Measurements from ENCODE around the gene POLR1H. TPM values are rescaled to one million over a fixed set of nuclear protein-coding genes. Genes with fewer than 3 reads are reported as not detected.

The POLR1H gene
- total RNA-seq, 4 donors from 2014 or later: 12.9 to 21.0 (median 17.4) TPM

- whole genome bisulfite sequencing: 59% methylated on average over 4 of the region's 4 CpGs
- no peak overlapping the region for H3K27ac ChIP-seq (replicated peaks in 1 of 4)
- H3K9me3 ChIP-seq: no peaks in the 10 kb centered on the region
- H3K4me1 ChIP-seq: peaks cover 27 to 32% (median 31%) of the 10 kb centered on the region in 4 donors
- peaks cover 7 to 82% (median 31%) of the 10 kb centered on the region in 4 donors for H3K27me3 ChIP-seq
- no peak overlapping the region for H3K4me3 ChIP-seq
- DNase-seq (ENCODE audit: extremely low spot score): no peak
- no peaks in the 10 kb centered on the region for H3K36me3 ChIP-seq
- TF ChIP-seq POLR2A (IDR thresholded peaks at IDR 0.05; ENCODE audit: low read depth): no peak
- no peak for TF ChIP-seq POLR2AphosphoS5 (IDR thresholded peaks at IDR 0.05)
- no peak for TF ChIP-seq CTCF (IDR thresholded peaks at IDR 0.05)
- no peak for TF ChIP-seq EP300 (IDR thresholded peaks at IDR 0.05)
- intact Hi-C loops (cut with DNase I): no loop called here
Measured at GRCh38 chr6:30097902-30098768, 37.1 kb downstream of the POLR1H start.

DNA sequence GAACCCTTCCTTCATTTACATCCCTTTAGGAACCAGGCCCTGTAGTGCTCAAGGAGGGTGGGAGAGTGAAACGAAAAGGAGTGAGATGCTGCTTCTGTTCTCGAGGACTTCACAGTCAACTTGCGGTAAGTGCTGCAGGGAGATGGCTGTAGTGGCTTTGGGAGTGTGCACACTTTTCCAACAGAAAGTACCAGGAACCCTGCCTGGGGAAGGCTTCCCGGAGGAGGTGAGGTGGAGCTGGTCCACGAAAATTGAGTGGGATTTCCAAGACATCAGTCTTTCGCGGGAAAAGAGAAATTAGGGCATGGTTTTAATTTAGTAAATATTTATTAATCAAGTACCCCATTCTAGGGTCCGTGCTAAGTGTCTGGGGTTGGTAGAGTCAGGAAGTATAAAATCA lies 39.1 kb downstream of the POLR1H start:
- H3K4me3 ChIP-seq: peak overlapping the region in 1 of 4 donors; percentile 48
- H3K27ac ChIP-seq (replicated peaks in 1 of 4): no peak overlapping the region
- intact Hi-C loops (cut with DNase I): loop anchor here (5.0 kb wide), 1 partner anchor 33 kb away; the partner anchor contains the start of gene PPP1R11
- H3K36me3 ChIP-seq: no peaks in the 10 kb centered on the region
- DNase-seq (ENCODE audit: extremely low spot score): no peak
- H3K4me1 ChIP-seq: peaks cover 32 to 40% (median 37%) of the 10 kb centered on the region in 4 donors
- WGBS: 38% methylated on average over 8 of the region's 8 CpGs
- peaks cover 7 to 64% (median 31%) of the 10 kb centered on the region in 4 donors for H3K27me3 ChIP-seq
- no peaks in the 10 kb centered on the region for H3K9me3 ChIP-seq
- TF ChIP-seq POLR2A (IDR thresholded peaks at IDR 0.05; ENCODE audit: low read depth) (no peak), POLR2AphosphoS5 (IDR thresholded peaks at IDR 0.05) (no peak), EP300 (IDR thresholded peaks at IDR 0.05) (no peak), CTCF (IDR thresholded peaks at IDR 0.05) (no peak)

GRCh38 chr6:30100585-30101443 lies 39.7 kb downstream of the POLR1H start:
- intact Hi-C loops (cut with DNase I): loop anchor here (5.0 kb wide), 1 partner anchor 34 kb away; the partner anchor contains the start of gene PPP1R11
- H3K27me3 ChIP-seq: peaks cover 7 to 60% (median 31%) of the 10 kb centered on the region in 4 donors
- DNase-seq (ENCODE audit: extremely low spot score): no peak

More at GRCh38 chr6:30100585-30101443, 39.7 kb downstream of the POLR1H start:
- H3K27ac ChIP-seq (replicated peaks in 1 of 4): no peak overlapping the region
- H3K4me3 ChIP-seq: peak overlapping the region; percentile 48 to 64 (median 50)
- 3% methylated on average over 24 of the region's 47 CpGs for WGBS
- no peaks in the 10 kb centered on the region for H3K36me3 ChIP-seq
- no peaks in the 10 kb centered on the region for H3K9me3 ChIP-seq
- no peak for TF ChIP-seq CTCF (IDR thresholded peaks at IDR 0.05)
- peak; percentile 11 to 37 for TF ChIP-seq POLR2AphosphoS5 (IDR thresholded peaks at IDR 0.05)
- H3K4me1 ChIP-seq: peaks cover 32 to 40% (median 37%) of the 10 kb centered on the region in 4 donors
